WTC11 (cell line): ENCODE measurements around the gene TPBGL. TPM values are rescaled to one million over a fixed set of nuclear protein-coding genes. Genes with fewer than 3 reads are reported as not detected.
A peak's percentile ranks its signal among the peaks of the same experiment; 100 is the strongest.

Source experiments
- ATAC-seq: fragments of 200-7000 bp; cut with Tn5 transposase; 2 replicates; pipeline ENCODE4 v1.10.0; 2021; ENCODE audit warnings: mild to moderate bottlenecking, moderate library complexity
- CTCF ChIA-PET: fragments of 300-600 bp; sonication (Branson Sonifier 250); formaldehyde crosslinking; loops from one replicate; lab custom pipeline; 2021; ENCODE audit warnings: antibody characterized with exemption; lab: Charles Lee
- POLR2A ChIA-PET: fragments of 350-600 bp; sonication (Branson Sonifier 250); formaldehyde crosslinking; loops from one replicate; lab custom pipeline; 2021; ENCODE audit warnings: antibody characterized with exemption; lab: Charles Lee
- DNase-seq: peaks from one replicate; pipeline ENCODE4 v3.0.0; 2021; ENCODE audit warnings: low spot score
- H3K27ac Mint-ChIP-seq: 2 replicates; pipeline ENCODE4 v1.8.0; 2021; ENCODE audit warnings: mixed read lengths
- H3K27me3 Mint-ChIP-seq: 2 replicates; pipeline ENCODE4 v1.8.0; 2021; ENCODE audit warnings: low read depth, mild to moderate bottlenecking, moderate library complexity, mixed read lengths
- H3K36me3 Mint-ChIP-seq: 2 replicates; pipeline ENCODE4 v1.8.0; 2021; ENCODE audit warnings: mixed read lengths
- H3K4me1 Mint-ChIP-seq: 2 replicates; pipeline ENCODE4 v1.8.0; 2022; ENCODE audit warnings: mixed read lengths
- H3K4me3 Mint-ChIP-seq: 2 replicates; pipeline ENCODE4 v1.8.0; 2021; ENCODE audit warnings: mild to moderate bottlenecking, moderate library complexity, mixed read lengths
- H3K9me3 Mint-ChIP-seq: 2 replicates; pipeline ENCODE4 v1.8.0; 2021; ENCODE audit warnings: mixed read lengths
- ATF6 ChIP-seq: sonication (generic); formaldehyde crosslinking; IDR thresholded peaks from 2 replicates; pipeline ENCODE4 v1.8.1; 2023; ENCODE audit warnings: mild to moderate bottlenecking, missing genetic modification reagents
- CBFB ChIP-seq: sonication (generic); formaldehyde crosslinking; IDR thresholded peaks from 2 replicates; pipeline ENCODE4 v1.8.1; 2022; ENCODE audit warnings: mild to moderate bottlenecking, low read depth, missing genetic modification reagents
- E2F1 ChIP-seq: sonication (generic); formaldehyde crosslinking; IDR thresholded peaks from 2 replicates; pipeline ENCODE4 v1.8.0; 2022; ENCODE audit warnings: mild to moderate bottlenecking, missing genetic modification reagents
- ERG ChIP-seq: fragments of 250-450 bp; sonication (Bioruptor Pico); IDR thresholded peaks from 2 replicates; pipeline ENCODE4 v1.8.0; 2021; ENCODE audit warnings: mild to moderate bottlenecking
- ETV6 ChIP-seq: sonication (generic); formaldehyde crosslinking; IDR thresholded peaks from 2 replicates; pipeline ENCODE4 v1.8.1; 2022; ENCODE audit warnings: mild to moderate bottlenecking, missing genetic modification reagents
- GTF2I ChIP-seq: fragments of 250-450 bp; sonication (Bioruptor Pico); conservative IDR thresholded peaks from 2 replicates; pipeline ENCODE4 v1.4.0; 2021; ENCODE audit warnings: mild to moderate bottlenecking
- HMGXB4 ChIP-seq: sonication (generic); formaldehyde crosslinking; IDR thresholded peaks from 2 replicates; pipeline ENCODE4 v1.8.1; 2023; ENCODE audit warnings: mild to moderate bottlenecking, moderate library complexity, missing genetic modification reagents
- IRF2 ChIP-seq: sonication (generic); formaldehyde crosslinking; IDR thresholded peaks from 2 replicates; pipeline ENCODE4 v1.8.0; 2022; ENCODE audit warnings: low read depth, missing genetic modification reagents, borderline replicate concordance
- NR1H2 ChIP-seq: sonication (generic); formaldehyde crosslinking; IDR thresholded peaks from 2 replicates; pipeline ENCODE4 v1.9.0; 2021; ENCODE audit warnings: mild to moderate bottlenecking, moderate library complexity, missing genetic modification reagents
- OVOL2 ChIP-seq: fragments of 250-450 bp; sonication (Bioruptor Pico); IDR thresholded peaks from 2 replicates; pipeline ENCODE4 v1.9.0; 2021; ENCODE audit warnings: mild to moderate bottlenecking, borderline replicate concordance
- PREB ChIP-seq: sonication (generic); formaldehyde crosslinking; IDR thresholded peaks from 2 replicates; pipeline ENCODE4 v1.8.1; 2022; ENCODE audit warnings: mild to moderate bottlenecking, missing genetic modification reagents, moderate library complexity, borderline replicate concordance
- SMAD4 ChIP-seq: sonication (generic); formaldehyde crosslinking; IDR thresholded peaks from 2 replicates; pipeline ENCODE4 v1.8.0; 2022; ENCODE audit warnings: mild to moderate bottlenecking, missing genetic modification reagents
- TEAD1 ChIP-seq: sonication (generic); formaldehyde crosslinking; IDR thresholded peaks from 2 replicates; pipeline ENCODE4 v1.8.0; 2022; ENCODE audit warnings: mild to moderate bottlenecking, missing genetic modification reagents
- ZNF121 ChIP-seq: sonication (generic); formaldehyde crosslinking; IDR thresholded peaks from 2 replicates; pipeline ENCODE4 v1.8.0; 2023; ENCODE audit warnings: missing genetic modification reagents
- ZNF219 ChIP-seq: sonication (generic); formaldehyde crosslinking; IDR thresholded peaks from 2 replicates; pipeline ENCODE4 v1.8.0; 2023; ENCODE audit warnings: missing genetic modification reagents, mild to moderate bottlenecking, borderline replicate concordance
- ZNF232 ChIP-seq: sonication (generic); formaldehyde crosslinking; IDR thresholded peaks from 2 replicates; pipeline ENCODE4 v1.8.0; 2022; ENCODE audit warnings: mild to moderate bottlenecking, missing genetic modification reagents
- total RNA-seq: library from RNA; stranded (reverse); gene quantifications from 3 replicates; pipeline ENCODE4 v1.2.3, GENCODE V29; 2021
- TF ChIP-seq, protein P1 (sequence below): fragments of 250-450 bp; sonication (Bioruptor Pico); IDR thresholded peaks from 2 replicates; pipeline ENCODE4 v1.9.0; 2021; ENCODE audit warnings: mild to moderate bottlenecking
- TF ChIP-seq, protein P2 (sequence below): sonication (generic); formaldehyde crosslinking; conservative IDR thresholded peaks from 2 replicates; pipeline ENCODE4 v1.8.1; 2023; ENCODE audit warnings: mild to moderate bottlenecking, low read depth, missing genetic modification reagents, moderate library complexity

Gene TPBGL
- total RNA-seq, 1 experiment from 2014 or later: 0.37 TPM

DNA sequence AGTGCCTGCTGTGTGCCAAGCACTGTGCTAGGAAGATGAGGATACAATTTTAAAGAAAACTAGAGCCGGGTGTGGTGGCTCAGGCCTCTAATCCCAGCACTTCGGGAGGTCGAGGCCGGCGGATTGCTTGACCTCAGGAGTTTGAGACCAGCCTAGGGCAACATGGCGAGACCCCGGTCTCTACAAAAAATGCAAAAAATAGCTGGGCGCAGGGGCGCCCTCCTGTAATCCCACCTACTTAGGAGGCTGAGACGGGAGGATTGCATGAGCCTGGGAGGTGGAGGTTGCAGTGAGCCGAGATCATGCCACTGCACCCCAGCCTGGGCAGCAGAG, 8.3 kb downstream of the TPBGL start:
- Mint-ChIP-seq H3K4me3 (no peak overlapping the region), H3K27ac (no peak overlapping the region), H3K27me3 (peaks cover 67% of the 10 kb centered on the region), H3K36me3 (peaks cover 3% of the 10 kb centered on the region), H3K4me1 (no peaks in the 10 kb centered on the region), H3K9me3 (peaks cover 17% of the 10 kb centered on the region)
- DNase-seq: no peak
- ATAC-seq: no peak
- CTCF ChIA-PET: interaction anchor here (0.6 to 5.0 kb wide), 45 partner anchors 8 to 546 kb away, joined by 3 to 160 read pairs (median 6); partner anchors contain the start of gene TPBGL
- POLR2A ChIA-PET: interaction anchor here (0.6 kb wide), 1 partner anchor 27 kb away, joined by 3 read pairs; no protein-coding TSS in a partner anchor
- peak; percentile 78; the same call in 1 of the 2 replicates for TF ChIP-seq GTF2I (CRISPR knock-in tag)
- no peak for TF ChIP-seq HMGXB4 (CRISPR knock-in tag)
- no peak for TF ChIP-seq NR1H2 (CRISPR knock-in tag)
- no peak for TF ChIP-seq TEAD1 (CRISPR knock-in tag)
- TF ChIP-seq E2F1 (CRISPR knock-in tag): no peak
- TF ChIP-seq ZNF121 (CRISPR knock-in tag): peak; percentile 34; the same call in 1 of the 2 replicates

DNA sequence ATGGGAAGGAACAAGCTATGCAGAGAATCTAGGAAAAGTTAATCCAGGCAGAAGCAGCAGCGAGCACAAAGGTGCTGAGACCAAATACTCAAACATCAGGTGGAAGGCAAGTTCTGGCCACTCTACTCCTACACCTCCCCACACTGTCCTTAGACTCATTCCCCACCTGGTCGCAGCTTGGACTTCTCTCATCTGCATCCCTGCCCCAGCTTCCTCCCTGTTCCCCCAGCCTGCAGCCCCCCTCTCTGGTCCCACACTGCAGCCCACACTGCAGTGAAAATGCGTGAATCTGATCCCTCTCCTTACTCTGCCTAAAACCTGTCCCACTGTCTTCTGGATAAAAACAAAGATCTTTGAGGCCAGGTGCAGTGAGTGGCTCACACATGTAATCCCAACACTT, 9.1 kb downstream of the TPBGL start:
- Mint-ChIP-seq H3K4me1 (no peaks in the 10 kb centered on the region), H3K9me3 (peaks cover 21% of the 10 kb centered on the region), H3K36me3 (peaks cover 3% of the 10 kb centered on the region), H3K4me3 (no peak overlapping the region), H3K27ac (no peak overlapping the region), H3K27me3 (peaks cover 67% of the 10 kb centered on the region)
- ChIA-PET CTCF (interaction anchor here (1.6 to 5.0 kb wide), 8 partner anchors 9 to 226 kb away, joined by 9 to 160 read pairs (median 30); partner anchors contain the start of gene TPBGL), POLR2A (no interaction called here)
- ATAC-seq (no peak), DNase-seq (no peak)
- TF ChIP-seq IRF2 (CRISPR knock-in tag): no peak
- TF ChIP-seq, protein P1, sequence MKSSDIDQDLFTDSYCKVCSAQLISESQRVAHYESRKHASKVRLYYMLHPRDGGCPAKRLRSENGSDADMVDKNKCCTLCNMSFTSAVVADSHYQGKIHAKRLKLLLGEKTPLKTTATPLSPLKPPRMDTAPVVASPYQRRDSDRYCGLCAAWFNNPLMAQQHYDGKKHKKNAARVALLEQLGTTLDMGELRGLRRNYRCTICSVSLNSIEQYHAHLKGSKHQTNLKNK: no peak
- TF ChIP-seq ZNF219 (CRISPR knock-in tag): no peak
- TF ChIP-seq ETV6 (CRISPR knock-in tag): no peak
- TF ChIP-seq OVOL2 (CRISPR knock-in tag): no peak
- TF ChIP-seq SMAD4 (CRISPR knock-in tag): no peak
- no peak for TF ChIP-seq CBFB (CRISPR knock-in tag)
- TF ChIP-seq ERG: no peak

DNA sequence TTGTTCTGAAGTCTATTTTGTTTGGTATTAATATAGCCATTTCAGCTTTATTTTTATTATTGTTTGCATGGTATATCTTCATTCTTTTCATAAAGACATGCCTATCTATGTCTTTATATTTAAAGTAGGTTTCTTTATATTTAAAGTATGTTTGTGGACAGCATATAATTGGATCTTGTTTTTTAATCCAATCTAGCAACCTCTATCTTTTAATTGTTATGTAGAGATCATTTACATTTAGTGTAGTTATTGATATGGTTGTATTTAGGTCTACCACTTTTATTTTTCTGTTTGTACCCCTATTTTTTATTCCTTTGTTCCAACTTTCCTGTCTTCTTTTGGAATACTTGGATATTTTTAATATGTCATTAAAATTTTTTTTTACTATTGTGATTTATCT, 13.8 kb downstream of the TPBGL start:
- Mint-ChIP-seq H3K9me3 (peaks cover 21% of the 10 kb centered on the region), H3K27me3 (peaks cover 91% of the 10 kb centered on the region), H3K36me3 (peaks cover 3% of the 10 kb centered on the region), H3K4me1 (no peaks in the 10 kb centered on the region), H3K4me3 (no peak overlapping the region), H3K27ac (no peak overlapping the region)
- ATAC-seq: no peak
- DNase-seq: no peak
- ChIA-PET POLR2A (no interaction called here), CTCF (interaction anchor here (1.0 to 2.0 kb wide), 4 partner anchors 9 to 114 kb away, joined by 3 to 7 read pairs (median 4); no protein-coding TSS in a partner anchor)
- TF ChIP-seq, protein P2, sequence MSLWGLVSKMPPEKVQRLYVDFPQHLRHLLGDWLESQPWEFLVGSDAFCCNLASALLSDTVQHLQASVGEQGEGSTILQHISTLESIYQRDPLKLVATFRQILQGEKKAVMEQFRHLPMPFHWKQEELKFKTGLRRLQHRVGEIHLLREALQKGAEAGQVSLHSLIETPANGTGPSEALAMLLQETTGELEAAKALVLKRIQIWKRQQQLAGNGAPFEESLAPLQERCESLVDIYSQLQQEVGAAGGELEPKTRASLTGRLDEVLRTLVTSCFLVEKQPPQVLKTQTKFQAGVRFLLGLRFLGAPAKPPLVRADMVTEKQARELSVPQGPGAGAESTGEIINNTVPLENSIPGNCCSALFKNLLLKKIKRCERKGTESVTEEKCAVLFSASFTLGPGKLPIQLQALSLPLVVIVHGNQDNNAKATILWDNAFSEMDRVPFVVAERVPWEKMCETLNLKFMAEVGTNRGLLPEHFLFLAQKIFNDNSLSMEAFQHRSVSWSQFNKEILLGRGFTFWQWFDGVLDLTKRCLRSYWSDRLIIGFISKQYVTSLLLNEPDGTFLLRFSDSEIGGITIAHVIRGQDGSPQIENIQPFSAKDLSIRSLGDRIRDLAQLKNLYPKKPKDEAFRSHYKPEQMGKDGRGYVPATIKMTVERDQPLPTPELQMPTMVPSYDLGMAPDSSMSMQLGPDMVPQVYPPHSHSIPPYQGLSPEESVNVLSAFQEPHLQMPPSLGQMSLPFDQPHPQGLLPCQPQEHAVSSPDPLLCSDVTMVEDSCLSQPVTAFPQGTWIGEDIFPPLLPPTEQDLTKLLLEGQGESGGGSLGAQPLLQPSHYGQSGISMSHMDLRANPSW: no peak
- no peak for TF ChIP-seq ZNF232 (CRISPR knock-in tag)
- TF ChIP-seq PREB (CRISPR knock-in tag): no peak
- TF ChIP-seq ATF6 (CRISPR knock-in tag): no peak
- TF ChIP-seq ERG: no peak
